Activated gamma-delta T cell (primary cell): Measurements from ENCODE around the gene C2.
"Not testable (repeated sequence)": the region's sequence is repeated elsewhere in the genome, so short reads cannot be mapped to it uniquely, and the experiment has no call there.

Experiments
- DNase-seq: peaks from one replicate; lab custom pipeline; 2025; lab: John Stamatoyannopoulos, UW

C2 gene

GRCh38 chr6:31977816-31978431, 50.4 kb downstream of the C2 start:
- DNase-seq, result no peak

- DNase-seq, result no peak
Measured at GRCh38 chr6:31978831-31979230, 51.3 kb downstream of the C2 start.

GRCh38 chr6:31979238-31979898, 51.9 kb downstream of the C2 start:
- no peak for DNase-seq

GRCh38 chr6:31980195-31980876, 52.8 kb downstream of the C2 start:
- DNase-seq, result not testable (repeated sequence)

GRCh38 chr6:31980998-31981397, 53.5 kb downstream of the C2 start:
- DNase-seq, result not testable (repeated sequence)

GRCh38 chr6:31981744-31982143, 54.2 kb downstream of the C2 start, which contains the start of gene C4A:
Gene C4A, plus strand, starts transcription at chr6:31982057. Its CDS starts 51 bp downstream, at chr6:31982108.
- DNase-seq, result not testable (repeated sequence)

- not testable (repeated sequence) for DNase-seq
Measured at GRCh38 chr6:31989363-31989762, 61.8 kb downstream of the C2 start.

- DNase-seq, result not testable (repeated sequence)
Measured at GRCh38 chr6:31994421-31994820, 66.9 kb downstream of the C2 start.
